ENCODE data around the gene LRRC17.
"Not testable (repeated sequence)": the region's sequence is repeated elsewhere in the genome, so short reads cannot be mapped to it uniquely, and the experiment has no call there.

The LRRC17 gene

GRCh38 chr7:102942868-102943267 lies 30.1 kb downstream of the LRRC17 start:
- no peak for DNase-seq (ENCODE audit: low read depth)

- no peak for DNase-seq (ENCODE audit: low read depth)
These were observed 30.8 kb downstream of the LRRC17 start for GRCh38 chr7:102943423-102944169.

- no peak for DNase-seq (ENCODE audit: low read depth)
These were observed 31.4 kb downstream of the LRRC17 start for GRCh38 chr7:102944241-102944640.

GRCh38 chr7:102951839-102952238 lies 39.0 kb downstream of the LRRC17 start:
- DNase-seq (ENCODE audit: low read depth), result no peak

GRCh38 chr7:102953406-102953805 lies 40.6 kb downstream of the LRRC17 start:
- no peak for DNase-seq (ENCODE audit: low read depth)

GRCh38 chr7:102954359-102954758 lies 41.6 kb downstream of the LRRC17 start:
- DNase-seq (ENCODE audit: low read depth), result not testable (repeated sequence)

GRCh38 chr7:102958004-102958403 lies 45.2 kb downstream of the LRRC17 start:
- not testable (repeated sequence) for DNase-seq (ENCODE audit: low read depth)

- not testable (repeated sequence) for DNase-seq (ENCODE audit: low read depth)
These were observed 49.2 kb downstream of the LRRC17 start for GRCh38 chr7:102961993-102962392.

- DNase-seq (ENCODE audit: low read depth), result no peak
These were observed 53.7 kb downstream of the LRRC17 start for GRCh38 chr7:102966465-102966864.

GRCh38 chr7:102967798-102968197 lies 55.0 kb downstream of the LRRC17 start:
- no peak for DNase-seq (ENCODE audit: low read depth)

- no peak for DNase-seq (ENCODE audit: low read depth)
These were observed 60.4 kb downstream of the LRRC17 start for GRCh38 chr7:102973096-102973802.

GRCh38 chr7:102974366-102975236 lies 61.8 kb downstream of the LRRC17 start:
- no peak for DNase-seq (ENCODE audit: low read depth)

- no peak for DNase-seq (ENCODE audit: low read depth)
These were observed 63.1 kb downstream of the LRRC17 start for GRCh38 chr7:102975854-102976253.

GRCh38 chr7:102976493-102976892 lies 63.7 kb downstream of the LRRC17 start:
- DNase-seq (ENCODE audit: low read depth), result no peak

GRCh38 chr7:102977586-102977985 lies 64.8 kb downstream of the LRRC17 start:
- DNase-seq (ENCODE audit: low read depth), result not testable (repeated sequence)

- no peak for DNase-seq (ENCODE audit: low read depth)
These were observed 65.5 kb downstream of the LRRC17 start for GRCh38 chr7:102978284-102978683.

- DNase-seq (ENCODE audit: low read depth), result no peak
These were observed 66.9 kb downstream of the LRRC17 start for GRCh38 chr7:102979670-102980069.

- DNase-seq (ENCODE audit: low read depth), result no peak
These were observed 68.7 kb downstream of the LRRC17 start for GRCh38 chr7:102981451-102981850.

GRCh38 chr7:102982235-102982634 lies 69.4 kb downstream of the LRRC17 start:
- DNase-seq (ENCODE audit: low read depth), result no peak

- no peak for DNase-seq (ENCODE audit: low read depth)
These were observed 70.8 kb downstream of the LRRC17 start for GRCh38 chr7:102983602-102984001.

GRCh38 chr7:102985176-102985783 lies 72.5 kb downstream of the LRRC17 start:
- DNase-seq (ENCODE audit: low read depth), result no peak

- no peak for DNase-seq (ENCODE audit: low read depth)
These were observed 75.3 kb downstream of the LRRC17 start for GRCh38 chr7:102988088-102988487.
